ENCODE measurements around the gene CCDC152.
A peak's percentile ranks its signal among the peaks of the same experiment; 100 is the strongest.

CCDC152 gene

GRCh38 chr5:42761791-42762190, 5.2 kb downstream of the CCDC152 start:
- no peak for TF ChIP-seq CTCF (IDR thresholded peaks at IDR 0.05)

- TF ChIP-seq CTCF (IDR thresholded peaks at IDR 0.05): peak; percentile 56; the same call in 1 of the 2 replicates
These were observed 11.0 kb downstream of the CCDC152 start for GRCh38 chr5:42767491-42768105.

GRCh38 chr5:42768106-42768504, 11.5 kb downstream of the CCDC152 start:
- no peak for TF ChIP-seq CTCF (IDR thresholded peaks at IDR 0.05)

- TF ChIP-seq CTCF (IDR thresholded peaks at IDR 0.05): no peak
These were observed 13.4 kb downstream of the CCDC152 start for GRCh38 chr5:42770003-42770402.

GRCh38 chr5:42772265-42772993, 15.8 kb downstream of the CCDC152 start:
- no peak for TF ChIP-seq CTCF (IDR thresholded peaks at IDR 0.05)

GRCh38 chr5:42779083-42779482, 22.5 kb downstream of the CCDC152 start:
- no peak for TF ChIP-seq CTCF (IDR thresholded peaks at IDR 0.05)

- no peak for TF ChIP-seq CTCF (IDR thresholded peaks at IDR 0.05)
These were observed 25.0 kb downstream of the CCDC152 start for GRCh38 chr5:42781584-42781983.

All from LNCAP (cell line).